Activated T-helper 1 cell treated with anti-CD3 and anti-CD28 coated beads, Interleukin-12 subunit alpha, Interleukin-12 subunit beta, Interleukin-2, Interleukin-4 antibody, amounts not matched to agents 30 ng/mL and 10 ng/mL and 1 ng/mL, durations not matched to agents 14 hours and 24 hours and 36 hours (primary cell): ENCODE results near the gene CPXM1. TPM values are rescaled to one million over a fixed set of nuclear protein-coding genes. Genes with fewer than 3 reads are reported as not detected.
A peak's percentile ranks its signal among the peaks of the same experiment; 100 is the strongest.
"Not testable (repeated sequence)": the region's sequence is repeated elsewhere in the genome, so short reads cannot be mapped to it uniquely, and the experiment has no call there.

Experiments used
- DNase-seq: peaks from one replicate; pipeline ENCODE4 v3.0.0; 2021; ENCODE audit warnings: low spot score
- H3K27ac Mint-ChIP-seq: one replicate; pipeline ENCODE4 v1.8.0; 2021; ENCODE audit warnings: mild to moderate bottlenecking, mixed read lengths
- H3K27me3 Mint-ChIP-seq: one replicate; pipeline ENCODE4 v1.8.0; 2022; ENCODE audit warnings: mild to moderate bottlenecking, moderate library complexity, mixed read lengths; ENCODE audit not compliant: insufficient read depth
- H3K36me3 Mint-ChIP-seq: one replicate; pipeline ENCODE4 v1.8.0; 2021; ENCODE audit warnings: low read depth, mixed read lengths
- H3K4me1 Mint-ChIP-seq: one replicate; pipeline ENCODE4 v1.8.0; 2021; ENCODE audit warnings: low read depth, mixed read lengths
- H3K4me3 Mint-ChIP-seq: one replicate; pipeline ENCODE4 v1.8.0; 2021; ENCODE audit warnings: mild to moderate bottlenecking, moderate library complexity, mixed read lengths
- H3K9me3 Mint-ChIP-seq: one replicate; pipeline ENCODE4 v1.8.0; 2021; ENCODE audit warnings: mixed read lengths
- intact Hi-C: fragments of 100-400 bp; cut with micrococcal nuclease; formaldehyde crosslinking; loops from one replicate; pipeline ENCODE4 v1.15.1; 2024
- total RNA-seq: library from RNA; stranded (reverse); gene quantifications from 2 replicates; pipeline ENCODE4 v1.2.3, GENCODE V29; 2022

Gene CPXM1
- total RNA-seq, 1 donor from 2014 or later = 0.31 TPM

DNA sequence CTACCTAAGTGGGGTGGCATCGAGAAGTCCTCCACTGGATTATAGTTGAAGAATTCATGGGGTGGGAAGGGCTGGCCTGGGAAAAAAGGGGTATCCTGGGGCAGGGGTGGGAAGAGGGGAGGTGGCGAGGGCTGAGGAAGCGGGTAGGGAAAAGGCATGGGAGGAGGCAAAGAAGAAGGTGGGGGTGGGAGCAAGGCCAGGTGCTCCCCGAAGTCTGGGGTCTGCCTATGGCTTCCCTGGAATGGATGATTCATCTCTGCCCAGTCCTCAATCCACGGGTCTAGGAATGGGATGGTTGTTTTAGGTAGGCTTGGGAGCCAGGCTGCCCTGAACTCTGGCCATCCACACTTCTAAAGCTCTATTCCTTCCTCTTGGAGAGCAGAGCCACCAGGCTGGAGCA lies 35.6 kb upstream of the CPXM1 start:
- Mint-ChIP-seq H3K9me3 (no peaks in the 10 kb centered on the region), H3K27me3 (peaks cover 2% of the 10 kb centered on the region), H3K27ac (no peak overlapping the region), H3K4me1 (peaks cover 15% of the 10 kb centered on the region), H3K36me3 (peaks cover 16% of the 10 kb centered on the region), H3K4me3 (no peak overlapping the region)
- DNase-seq = no peak
- intact Hi-C loops = no loop called here

DNA sequence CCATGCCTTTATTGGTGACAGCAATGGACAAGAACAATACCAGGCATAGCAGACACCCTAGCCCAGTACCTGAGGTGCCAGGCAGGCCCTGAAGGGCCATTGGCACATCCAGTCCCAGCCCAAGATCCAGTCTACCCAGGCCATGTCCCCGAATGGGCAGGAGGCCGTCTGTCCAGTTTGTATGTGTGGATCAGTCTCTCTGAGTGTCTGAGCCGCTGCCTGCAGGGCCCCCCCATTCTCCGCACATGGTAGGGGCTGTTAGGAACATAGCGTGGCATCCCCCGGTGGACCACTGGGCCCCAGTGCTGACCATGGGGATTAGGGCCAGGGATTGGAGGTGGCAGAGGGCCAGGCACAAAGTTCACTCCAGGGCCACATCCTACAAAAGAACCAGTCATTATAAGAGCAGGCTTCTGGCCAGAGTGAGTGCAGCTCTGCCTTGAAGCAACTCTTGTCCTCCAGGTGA lies 34.9 kb upstream of the CPXM1 start:
- intact Hi-C loops = no loop called here
- no peak for DNase-seq
- Mint-ChIP-seq H3K9me3 (no peaks in the 10 kb centered on the region), H3K4me1 (peaks cover 15% of the 10 kb centered on the region), H3K27me3 (peaks cover 3% of the 10 kb centered on the region), H3K4me3 (no peak overlapping the region), H3K27ac (no peak overlapping the region), H3K36me3 (peaks cover 16% of the 10 kb centered on the region)

DNA sequence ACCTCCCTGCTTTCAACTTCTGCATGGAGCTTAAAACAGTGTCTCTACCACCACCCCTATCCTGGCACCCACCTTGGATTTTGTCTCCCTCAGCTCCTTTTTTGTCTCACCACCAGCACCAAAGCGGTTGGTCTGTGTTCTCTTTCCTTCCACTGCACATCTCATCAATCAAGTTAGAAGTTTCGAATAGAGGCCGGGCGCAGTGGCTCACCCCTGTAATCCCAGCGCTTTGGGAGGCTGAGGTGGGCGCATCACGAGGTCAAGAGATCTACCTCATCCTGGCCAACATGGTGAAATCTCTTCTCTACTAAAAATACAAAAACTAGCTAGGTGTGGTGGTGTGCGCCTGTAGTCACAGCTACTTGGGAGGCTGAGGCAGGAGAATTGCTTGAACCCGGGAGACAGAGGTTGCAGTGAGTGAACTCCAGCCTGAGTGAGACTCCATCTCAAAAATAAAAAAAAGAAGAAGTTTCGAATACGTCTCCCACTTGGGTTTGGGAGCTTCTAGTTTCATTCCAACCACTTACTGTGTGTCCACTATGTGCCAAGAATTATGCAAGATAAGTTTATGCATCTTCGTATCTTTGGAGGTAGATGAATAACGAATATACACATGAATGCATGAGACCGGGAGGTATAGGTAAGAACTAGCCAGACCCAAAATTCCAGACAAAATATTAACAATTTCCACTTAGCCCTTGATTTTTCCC lies 34.1 kb upstream of the CPXM1 start:
- Mint-ChIP-seq H3K27me3 (peaks cover 8% of the 10 kb centered on the region), H3K9me3 (no peaks in the 10 kb centered on the region), H3K36me3 (peaks cover 16% of the 10 kb centered on the region), H3K27ac (no peak overlapping the region), H3K4me1 (peaks cover 13% of the 10 kb centered on the region), H3K4me3 (no peak overlapping the region)
- DNase-seq = no peak
- intact Hi-C loops = loop anchor here (5.0 kb wide), 1 partner anchor 38 kb away; the partner anchor contains the start of gene PTPRA

DNA sequence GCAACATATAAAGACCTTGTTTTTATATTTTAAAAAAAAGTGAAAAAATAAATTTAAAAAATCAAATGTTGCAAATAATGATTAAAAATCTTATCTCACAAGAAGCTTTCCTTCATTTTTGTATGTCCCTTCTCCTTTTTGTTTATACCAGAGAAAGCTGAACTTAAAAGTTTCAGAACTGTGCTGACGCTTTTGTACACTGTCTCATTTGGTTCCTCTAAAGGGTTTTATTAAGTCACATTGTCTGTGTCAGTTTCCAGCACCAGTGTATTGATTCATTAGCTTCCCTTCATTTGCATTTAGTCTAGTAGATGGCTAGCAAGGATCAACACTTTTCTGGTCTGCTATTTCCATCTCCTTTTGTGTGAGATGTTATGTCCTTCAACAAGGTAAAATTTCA lies 33.3 kb upstream of the CPXM1 start:
- Mint-ChIP-seq H3K9me3 (no peaks in the 10 kb centered on the region), H3K36me3 (peaks cover 14% of the 10 kb centered on the region), H3K27me3 (peaks cover 13% of the 10 kb centered on the region), H3K4me1 (peaks cover 7% of the 10 kb centered on the region), H3K27ac (no peak overlapping the region), H3K4me3 (no peak overlapping the region)
- intact Hi-C loops = loop anchor here (5.0 kb wide), 1 partner anchor 39 kb away; the partner anchor contains the start of gene PTPRA
- DNase-seq = no peak

DNA sequence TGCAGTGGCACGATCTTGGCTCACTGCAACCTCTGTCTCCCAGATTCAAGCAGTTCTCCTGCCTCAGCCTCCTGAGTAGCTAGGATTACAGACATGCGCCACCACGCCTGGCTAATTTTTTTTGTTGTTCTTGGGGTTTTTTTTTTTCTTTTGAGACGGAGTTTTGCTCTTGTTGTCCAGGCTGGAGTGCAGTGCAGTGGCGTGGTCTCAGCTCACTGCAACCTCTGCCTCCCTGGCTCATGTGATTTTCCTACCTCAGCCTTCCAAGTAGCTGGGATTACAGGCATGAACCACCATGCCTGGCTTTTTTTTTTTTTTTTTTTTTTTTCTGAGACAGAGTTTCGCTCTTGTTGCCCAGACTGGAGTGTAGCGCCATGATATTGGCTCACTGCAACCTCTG lies 30.8 kb upstream of the CPXM1 start:
- peaks cover 19% of the 10 kb centered on the region for H3K4me1 Mint-ChIP-seq
- H3K27ac Mint-ChIP-seq, DNase-seq, H3K9me3 Mint-ChIP-seq, H3K36me3 Mint-ChIP-seq, H3K4me3 Mint-ChIP-seq: not testable (repeated sequence)
- H3K27me3 Mint-ChIP-seq = peaks cover 36% of the 10 kb centered on the region
- intact Hi-C loops = loop anchor here (5.0 kb wide), 1 partner anchor 41 kb away; the partner anchor contains the start of gene PTPRA

DNA sequence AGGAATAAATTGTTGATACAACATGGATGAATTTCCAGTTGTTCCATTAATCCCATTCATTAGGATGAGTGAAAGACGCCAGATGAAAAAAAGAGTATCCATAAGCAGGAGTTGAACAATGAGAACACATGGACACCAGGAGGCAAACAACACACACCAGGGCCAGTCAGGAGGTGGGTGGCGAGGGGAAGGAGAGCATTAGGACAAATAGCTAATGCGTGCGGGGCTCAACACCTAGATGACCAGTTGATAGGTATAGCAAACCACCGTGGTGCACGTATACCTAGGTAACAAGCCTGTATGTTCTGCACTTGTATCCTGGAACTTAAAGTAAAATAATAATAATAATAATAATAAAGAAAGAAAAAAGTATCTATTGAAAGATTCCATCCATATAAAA lies 28.9 kb upstream of the CPXM1 start:
- H3K9me3 Mint-ChIP-seq = no peaks in the 10 kb centered on the region
- no peaks in the 10 kb centered on the region for H3K36me3 Mint-ChIP-seq
- H3K4me1 Mint-ChIP-seq = peaks cover 26% of the 10 kb centered on the region
- no peak overlapping the region for H3K27ac Mint-ChIP-seq
- intact Hi-C loops = no loop called here
- peaks cover 36% of the 10 kb centered on the region for H3K27me3 Mint-ChIP-seq
- H3K4me3 Mint-ChIP-seq = no peak overlapping the region
- DNase-seq = no peak

DNA sequence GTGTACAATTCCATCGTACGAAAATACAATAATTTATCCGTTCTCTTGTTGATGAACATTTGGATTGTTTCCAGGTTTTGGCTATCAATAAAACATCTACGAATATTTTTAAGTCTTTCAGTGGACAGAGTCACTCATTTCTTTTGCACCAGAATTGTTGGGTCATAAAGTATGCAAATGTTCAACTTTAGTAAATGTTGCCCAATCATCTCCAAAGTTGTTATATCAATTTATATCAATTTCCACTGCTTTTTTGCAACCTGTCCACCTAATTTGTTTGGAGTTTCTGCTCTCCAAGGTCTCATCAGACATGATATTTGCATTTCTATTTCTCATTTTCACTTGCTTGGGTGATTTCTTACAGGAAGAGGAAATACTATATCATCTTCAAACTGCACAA lies 26.2 kb upstream of the CPXM1 start:
- H3K27me3 Mint-ChIP-seq = peaks cover 42% of the 10 kb centered on the region
- no peak overlapping the region for H3K27ac Mint-ChIP-seq
- H3K9me3 Mint-ChIP-seq = no peaks in the 10 kb centered on the region
- no peak for DNase-seq
- peak overlapping the region; percentile 37 for H3K4me3 Mint-ChIP-seq
- no peaks in the 10 kb centered on the region for H3K36me3 Mint-ChIP-seq
- intact Hi-C loops = no loop called here
- peaks cover 26% of the 10 kb centered on the region for H3K4me1 Mint-ChIP-seq

DNA sequence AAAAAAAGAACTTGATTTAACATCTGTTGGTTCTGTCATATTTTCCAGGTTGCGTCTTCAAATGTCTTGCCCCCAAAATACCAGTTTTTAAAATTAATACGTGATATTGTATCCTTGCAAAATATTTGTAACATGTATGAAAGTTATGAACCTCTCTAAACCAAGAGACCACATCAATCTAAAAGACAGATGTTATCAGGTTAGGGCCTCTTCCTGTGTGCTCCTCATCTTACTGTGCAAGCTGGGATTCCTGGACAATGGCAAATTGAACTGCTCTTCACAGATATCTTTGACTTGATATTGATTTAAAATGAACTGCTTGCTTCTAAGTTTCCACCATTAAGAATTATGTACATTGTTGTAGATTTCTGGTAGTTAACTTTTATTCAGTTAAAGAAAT lies 25.3 kb upstream of the CPXM1 start:
- Mint-ChIP-seq H3K27me3 (peaks cover 43% of the 10 kb centered on the region), H3K9me3 (no peaks in the 10 kb centered on the region), H3K36me3 (no peaks in the 10 kb centered on the region), H3K27ac (peak overlapping the region; percentile 62), H3K4me1 (peaks cover 28% of the 10 kb centered on the region), H3K4me3 (peak overlapping the region; percentile 29)
- DNase-seq = no peak
- intact Hi-C loops = no loop called here

DNA sequence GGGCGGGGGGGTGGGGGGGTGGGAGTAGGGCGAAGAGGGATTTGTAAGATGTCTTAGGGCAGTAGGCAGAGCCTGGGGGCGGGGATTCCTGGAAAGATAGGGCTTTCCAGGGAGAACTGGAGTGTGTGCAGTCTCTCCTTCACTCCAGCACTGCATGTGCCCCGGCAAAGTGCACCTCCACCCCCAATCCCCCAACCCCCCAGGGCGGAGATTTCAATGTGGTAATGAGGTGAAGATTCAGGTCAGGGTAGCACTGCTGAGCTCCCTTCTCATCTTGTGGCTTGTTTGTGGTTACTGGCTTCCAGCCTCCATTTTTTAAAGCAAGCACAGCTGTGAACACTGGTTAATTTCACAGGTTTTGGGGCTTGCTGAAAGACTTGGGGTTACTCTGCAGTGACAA lies 21.6 kb upstream of the CPXM1 start:
- Mint-ChIP-seq H3K27ac (no peak overlapping the region), H3K9me3 (no peaks in the 10 kb centered on the region), H3K36me3 (no peaks in the 10 kb centered on the region), H3K4me3 (peak overlapping the region; percentile 26), H3K4me1 (peaks cover 40% of the 10 kb centered on the region), H3K27me3 (peaks cover 42% of the 10 kb centered on the region)
- intact Hi-C loops = no loop called here
- peak; percentile 62 for DNase-seq

DNA sequence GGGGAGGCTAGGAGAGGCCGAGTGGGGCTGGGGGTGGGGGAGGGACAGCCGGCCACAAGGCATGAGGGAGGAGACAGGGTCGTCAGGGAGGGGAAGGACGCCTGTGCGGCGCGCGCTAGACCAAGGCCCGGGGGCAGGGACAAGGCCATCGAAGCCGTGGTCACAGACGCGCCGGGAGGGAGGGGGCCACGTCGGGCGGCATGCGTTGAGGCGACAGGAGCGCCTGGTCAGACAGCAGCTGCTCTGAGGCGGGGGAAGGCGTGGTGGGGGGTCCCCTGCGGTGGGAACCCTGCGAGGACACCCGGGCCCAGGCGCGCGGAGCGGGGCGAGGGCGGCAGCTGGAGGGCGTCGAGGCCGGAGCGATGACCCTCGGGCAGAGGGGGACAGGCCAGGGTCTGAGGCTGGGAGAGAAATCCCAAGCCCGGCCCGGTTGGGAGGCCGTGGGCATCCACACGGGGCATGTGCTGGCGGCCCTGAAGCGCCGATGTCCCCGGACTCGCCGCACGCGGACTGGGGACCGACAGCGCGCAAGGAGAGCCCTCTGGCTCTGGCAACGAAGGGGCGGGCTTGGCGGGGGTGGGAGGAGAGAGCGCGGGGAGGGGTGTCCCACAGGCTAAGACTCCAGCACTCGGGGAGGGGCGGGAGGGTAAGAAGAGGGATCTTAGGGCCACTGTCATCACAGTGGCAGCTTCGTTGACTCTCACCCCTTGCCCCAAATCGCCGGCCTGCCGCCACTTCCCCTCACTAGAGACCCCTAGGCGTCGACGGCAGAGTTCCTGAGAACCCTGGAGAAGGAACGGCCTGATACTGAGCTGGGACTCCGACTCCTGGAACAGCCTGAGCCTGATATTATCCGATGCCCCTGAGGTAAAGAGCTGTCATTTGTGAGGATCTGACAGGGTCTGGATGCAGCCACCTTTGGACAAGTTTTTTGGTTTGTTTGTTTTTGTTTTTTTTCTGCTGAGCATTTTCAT lies 20.8 kb upstream of the CPXM1 start:
- no peak overlapping the region for H3K27ac Mint-ChIP-seq
- peaks cover 35% of the 10 kb centered on the region for H3K27me3 Mint-ChIP-seq
- H3K9me3 Mint-ChIP-seq = no peaks in the 10 kb centered on the region
- peak overlapping the region; percentile 61 for H3K4me3 Mint-ChIP-seq
- H3K4me1 Mint-ChIP-seq = peaks cover 31% of the 10 kb centered on the region
- no peak for DNase-seq
- no peaks in the 10 kb centered on the region for H3K36me3 Mint-ChIP-seq
- intact Hi-C loops = no loop called here

DNA sequence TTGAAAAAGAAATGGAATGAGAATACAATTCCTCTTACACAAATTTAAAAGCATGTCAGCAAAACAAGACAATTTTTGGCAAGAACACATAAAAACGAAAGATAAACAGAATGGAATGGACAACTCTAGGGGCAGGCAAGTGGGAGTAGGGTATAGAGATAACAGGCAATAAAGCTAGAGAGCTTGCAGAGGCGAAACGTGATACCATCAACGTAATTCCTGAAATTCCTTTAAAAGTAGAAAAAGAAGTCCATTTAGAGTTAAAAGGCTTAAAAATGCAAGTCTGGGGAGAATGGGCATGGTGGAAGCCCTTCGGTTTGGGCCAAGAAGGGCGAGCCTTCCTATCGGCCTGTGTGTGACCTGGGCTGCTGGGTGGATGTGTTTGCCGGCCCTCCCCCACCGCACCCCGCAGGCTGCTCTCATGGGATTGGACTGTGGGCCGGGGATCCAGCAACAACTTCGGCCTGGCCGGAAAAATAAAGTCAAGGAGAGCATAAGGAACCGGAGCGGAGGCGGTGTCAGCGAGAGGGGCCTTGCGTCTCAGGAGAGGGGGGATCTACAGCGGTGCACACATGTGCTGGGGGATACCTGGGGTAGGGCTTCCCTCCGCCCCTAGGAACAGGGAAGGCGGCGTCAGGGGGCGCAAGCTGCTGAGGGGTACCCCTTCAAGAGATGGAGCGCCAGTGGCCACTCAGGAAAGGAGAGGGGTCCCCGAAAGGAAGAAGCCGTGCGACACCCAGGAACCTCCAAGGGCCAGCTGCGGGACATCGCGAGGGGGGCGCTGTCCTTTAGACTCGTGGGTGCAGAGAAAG lies 19.9 kb upstream of the CPXM1 start:
- Mint-ChIP-seq H3K4me1 (peaks cover 24% of the 10 kb centered on the region), H3K36me3 (no peaks in the 10 kb centered on the region), H3K4me3 (peak overlapping the region; percentile 2), H3K27ac (no peak overlapping the region), H3K27me3 (peaks cover 35% of the 10 kb centered on the region), H3K9me3 (no peaks in the 10 kb centered on the region)
- intact Hi-C loops = no loop called here
- DNase-seq = no peak

DNA sequence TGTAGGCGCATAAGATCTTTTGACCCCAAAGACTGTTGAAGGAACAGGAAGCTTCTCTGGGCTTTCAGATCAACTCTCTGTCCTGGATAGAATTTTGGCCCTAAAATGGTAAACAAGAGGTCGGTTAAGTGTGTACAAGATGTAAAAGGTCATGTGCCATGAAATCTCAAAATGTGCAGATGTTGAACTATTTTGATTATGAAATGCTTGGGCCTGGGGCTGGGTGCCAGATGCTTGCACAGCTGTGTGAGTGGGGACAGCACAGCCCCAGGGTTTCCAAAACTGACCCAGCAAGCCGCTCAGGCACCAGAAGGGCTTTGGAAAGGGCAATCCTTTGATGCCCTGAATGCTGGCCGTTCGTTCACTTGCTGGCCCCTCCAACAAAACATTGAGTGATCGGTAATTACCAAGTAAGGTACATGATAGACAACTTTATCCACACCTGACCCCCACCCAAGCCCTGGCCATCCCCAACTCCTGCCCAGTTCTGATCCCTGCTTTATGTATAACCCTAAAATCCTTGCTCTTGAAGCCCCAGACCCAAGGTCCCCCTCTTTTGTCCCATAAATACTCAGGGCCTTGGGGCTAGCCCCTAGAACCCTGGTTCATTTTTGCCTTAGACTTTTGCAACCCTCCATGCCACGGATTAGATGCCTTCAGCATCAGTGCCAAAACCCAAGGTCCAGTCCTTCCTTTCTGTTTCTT lies 17.6 kb upstream of the CPXM1 start:
- Mint-ChIP-seq H3K27me3 (peaks cover 41% of the 10 kb centered on the region), H3K4me3 (no peak overlapping the region), H3K36me3 (no peaks in the 10 kb centered on the region), H3K27ac (no peak overlapping the region), H3K4me1 (peaks cover 24% of the 10 kb centered on the region), H3K9me3 (peaks cover 5% of the 10 kb centered on the region)
- DNase-seq = no peak
- intact Hi-C loops = no loop called here
